ENCODE results near the gene CRYBG1.

Gene CRYBG1

GRCh38 chr6:106462923-106463557 is 102.5 kb downstream of the CRYBG1 start:
- DNase-seq (ENCODE audit: low read depth), result no peak

- no peak for DNase-seq (ENCODE audit: low read depth)
Observed at GRCh38 chr6:106466211-106466610, 105.7 kb downstream of the CRYBG1 start.

DNA sequence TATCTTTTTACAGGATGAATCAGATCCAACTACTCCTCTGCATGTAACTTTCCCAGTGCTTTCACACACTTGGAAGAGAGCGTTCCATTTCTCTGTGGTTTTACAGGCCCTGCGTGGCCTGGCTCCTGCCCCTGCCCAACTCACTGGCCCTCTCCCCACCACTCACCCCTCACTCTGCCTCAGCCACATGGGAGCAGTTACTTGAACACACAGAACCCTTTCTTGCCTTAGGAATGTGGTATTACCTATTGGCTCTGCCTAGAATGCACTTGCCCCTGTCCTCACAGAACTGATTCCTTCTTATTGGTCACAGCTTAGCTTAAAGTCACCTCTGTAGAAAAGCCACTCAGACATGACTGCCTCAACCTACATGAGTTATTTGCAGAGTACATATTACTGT is 108.4 kb downstream of the CRYBG1 start:
- DNase-seq (ENCODE audit: low read depth), result no peak

GRCh38 chr6:106469882-106470281 is 109.4 kb downstream of the CRYBG1 start:
- DNase-seq (ENCODE audit: low read depth), result no peak

DNA sequence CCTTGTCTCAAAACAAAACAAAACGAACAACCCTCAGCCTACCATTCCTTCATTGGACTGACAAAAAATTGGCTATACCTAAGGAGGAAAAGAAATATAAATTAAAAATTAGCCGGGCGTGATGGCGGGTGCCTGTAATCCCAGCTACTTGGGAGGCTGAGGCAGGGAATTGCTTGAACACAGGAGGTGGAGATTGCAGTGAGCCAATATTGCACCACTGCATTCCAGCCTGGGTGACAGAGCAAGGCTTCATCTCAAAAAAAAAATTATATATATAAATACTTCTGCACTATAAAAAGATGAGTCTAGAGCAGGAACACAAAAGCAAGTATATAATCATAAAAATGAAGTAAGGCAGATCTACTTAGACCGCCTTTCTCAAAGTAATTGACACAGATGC is 109.8 kb downstream of the CRYBG1 start:
- no peak for DNase-seq (ENCODE audit: low read depth)

GRCh38 chr6:106470811-106471210 is 110.3 kb downstream of the CRYBG1 start:
- no peak for DNase-seq (ENCODE audit: low read depth)

GRCh38 chr6:106473812-106474211 is 113.3 kb downstream of the CRYBG1 start:
- peak; percentile 63 for DNase-seq (ENCODE audit: low read depth)

GRCh38 chr6:106474466-106474865 is 113.9 kb downstream of the CRYBG1 start:
- no peak for DNase-seq (ENCODE audit: low read depth)

GRCh38 chr6:106475284-106475683 is 114.8 kb downstream of the CRYBG1 start:
- no peak for DNase-seq (ENCODE audit: low read depth)

GRCh38 chr6:106476331-106477105 is 116.0 kb downstream of the CRYBG1 start:
- DNase-seq (ENCODE audit: low read depth), result no peak

DNA sequence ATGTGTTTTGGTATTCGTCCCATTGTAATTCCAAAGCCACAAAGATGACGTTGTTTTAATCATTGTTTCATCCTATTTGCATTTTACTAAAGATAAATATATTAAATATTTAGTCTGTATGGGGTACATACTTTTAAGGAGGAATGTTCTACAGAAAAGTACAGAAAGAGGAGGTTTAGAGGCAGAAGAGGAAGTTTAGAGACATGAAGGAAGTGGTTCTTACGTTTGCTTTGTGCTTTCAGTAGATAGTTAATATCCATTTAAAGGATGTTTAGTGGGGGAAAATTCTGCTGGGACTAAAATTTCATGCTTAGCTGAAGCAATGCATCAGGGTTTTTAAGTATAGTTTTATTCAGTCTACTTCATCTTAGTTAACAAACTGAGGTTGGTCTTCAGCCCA is 116.6 kb downstream of the CRYBG1 start:
- no peak for DNase-seq (ENCODE audit: low read depth)

DNA sequence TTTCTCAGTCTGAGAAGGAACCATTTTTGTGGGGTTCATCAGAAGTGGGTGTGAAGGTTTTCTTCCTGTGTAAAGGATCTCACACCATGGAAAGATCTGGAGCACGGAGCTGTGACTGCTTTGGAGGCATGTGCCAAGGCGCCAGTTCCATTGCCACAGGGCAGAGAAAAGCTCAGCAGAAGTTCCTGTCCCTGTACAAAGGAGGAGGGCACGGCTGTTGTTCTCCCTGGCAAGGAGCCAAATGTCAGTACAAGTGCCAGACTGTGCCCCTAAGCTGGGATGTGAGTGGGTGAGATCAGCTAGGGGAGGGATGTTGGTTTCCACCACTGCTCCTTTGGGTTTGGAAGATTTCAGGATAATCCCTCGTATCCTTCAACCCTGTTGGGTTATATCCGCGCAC is 117.3 kb downstream of the CRYBG1 start:
- DNase-seq (ENCODE audit: low read depth), result no peak

GRCh38 chr6:106486236-106486635 is 125.7 kb downstream of the CRYBG1 start:
- no peak for DNase-seq (ENCODE audit: low read depth)

- no peak for DNase-seq (ENCODE audit: low read depth)
Observed at GRCh38 chr6:106488494-106489370, 128.2 kb downstream of the CRYBG1 start.

- DNase-seq (ENCODE audit: low read depth), result no peak
Observed at GRCh38 chr6:106490030-106490429, 129.5 kb downstream of the CRYBG1 start.

- no peak for DNase-seq (ENCODE audit: low read depth)
Observed at GRCh38 chr6:106490436-106490835, 129.9 kb downstream of the CRYBG1 start.

DNA sequence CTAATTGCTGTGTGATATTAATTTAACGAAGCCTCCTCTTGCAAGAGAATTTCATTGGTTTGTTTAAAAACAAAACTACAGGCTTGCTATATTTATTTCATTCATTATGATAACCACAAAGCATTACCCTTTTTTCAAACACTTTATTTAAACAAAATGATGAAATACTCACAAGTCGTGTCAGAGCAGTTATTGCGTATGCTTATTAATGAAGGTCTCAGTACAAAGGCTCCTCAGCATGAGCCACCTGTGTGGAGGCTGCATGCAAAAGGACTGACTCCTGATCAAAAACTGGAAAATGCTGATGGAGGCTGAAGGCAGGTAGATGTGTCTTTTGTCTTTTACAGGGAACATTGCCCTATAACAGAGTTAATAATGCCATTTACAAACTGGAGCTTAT is 130.5 kb downstream of the CRYBG1 start:
- DNase-seq (ENCODE audit: low read depth), result no peak

- DNase-seq (ENCODE audit: low read depth), result no peak
Observed at GRCh38 chr6:106495014-106495413, 134.5 kb downstream of the CRYBG1 start.

GRCh38 chr6:106496823-106497222 is 136.3 kb downstream of the CRYBG1 start:
- no peak for DNase-seq (ENCODE audit: low read depth)

DNA sequence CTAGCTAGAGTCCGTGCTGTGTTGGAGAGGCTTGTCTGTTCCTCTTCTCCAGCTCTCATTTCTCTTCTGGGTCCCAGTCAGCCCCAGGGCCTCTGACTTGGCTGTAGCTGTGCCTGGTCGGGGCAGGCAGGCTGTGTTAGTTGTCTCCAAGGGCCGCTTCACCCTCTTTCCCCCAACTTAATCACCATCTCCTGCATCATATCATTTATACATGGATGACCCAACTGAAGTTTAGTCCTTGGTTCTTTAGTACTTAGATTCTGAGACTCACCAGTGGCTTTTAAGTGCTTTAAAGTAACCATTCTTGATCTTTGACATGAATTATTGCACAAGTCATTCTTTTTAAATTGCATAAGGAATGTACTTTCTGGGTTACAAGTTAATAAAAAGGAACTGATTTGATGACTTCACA is 141.4 kb downstream of the CRYBG1 start:
- no peak for DNase-seq (ENCODE audit: low read depth)

- no peak for DNase-seq (ENCODE audit: low read depth)
Observed at GRCh38 chr6:106502559-106502958, 142.0 kb downstream of the CRYBG1 start.

DNA sequence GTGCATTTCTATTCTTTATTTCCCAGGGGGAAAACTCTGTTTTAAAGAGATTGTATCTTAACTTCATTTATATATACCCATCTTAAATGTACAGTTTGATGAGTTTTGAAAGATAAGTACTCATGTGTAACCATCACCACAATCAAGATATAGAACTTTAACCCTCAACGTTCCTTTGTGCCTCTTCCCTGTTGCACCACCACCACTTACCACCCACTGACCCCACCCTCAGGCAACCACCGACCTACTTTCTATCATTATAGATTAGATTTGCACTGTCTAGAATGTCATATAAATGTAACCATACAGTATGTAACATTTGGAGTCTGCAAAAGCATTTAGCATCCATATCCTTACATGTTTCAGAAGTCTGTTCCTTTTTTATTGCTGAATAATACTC is 147.8 kb downstream of the CRYBG1 start:
- DNase-seq (ENCODE audit: low read depth), result no peak

GRCh38 chr6:106508834-106509233 is 148.3 kb downstream of the CRYBG1 start:
- DNase-seq (ENCODE audit: low read depth), result peak; percentile 72

Data from fibroblast of the conjunctiva (primary cell).